DOHH2 (cell line): ENCODE results near the gene NR3C2.

Experiments
- CTCF ChIP-seq: fragments of 200-600 bp; sonication (generic); IDR thresholded peaks from one replicate; pipeline ENCODE4 v1.5.1; 2014; ENCODE audit warnings: antibody characterized with exemption, mild to moderate bottlenecking, low read depth, low read length; ENCODE audit not compliant: poor library complexity, severe bottlenecking
- EZH2phosphoT487 ChIP-seq: fragments of 200-600 bp; sonication (generic); IDR thresholded peaks from 2 replicates; pipeline ENCODE4 v1.6.1; 2017; ENCODE audit warnings: borderline replicate concordance, mild to moderate bottlenecking, antibody characterized with exemption, low read length, moderate library complexity, mixed read lengths

GRCh38 chr4:148097801-148098200 is 344.4 kb downstream of the NR3C2 start:
- TF ChIP-seq CTCF (no peak), EZH2phosphoT487 (no peak)
